CD8-positive, alpha-beta memory T cell (primary cell): ENCODE results near the gene GTF2A1. TPM values are rescaled to one million over a fixed set of nuclear protein-coding genes. Genes with fewer than 3 reads are reported as not detected.
A peak's percentile ranks its signal among the peaks of the same experiment; 100 is the strongest.

ENCODE experiments used
- CTCF ChIA-PET: fragments of 350-600 bp; sonication (Branson Sonifier 250); formaldehyde crosslinking; loops from one replicate; lab custom pipeline; 2021; ENCODE audit warnings: antibody characterized with exemption; lab: Charles Lee
- POLR2A ChIA-PET: fragments of 350-600 bp; sonication (Branson Sonifier 250); formaldehyde crosslinking; loops from one replicate; lab custom pipeline; 2021; ENCODE audit warnings: antibody characterized with exemption; lab: Charles Lee
- DNase-seq, 5 donors: peaks; one replicate each; pipeline versions ENCODE4 v3.0.0 to v3.0.0-alpha.2; 2020 to 2022; ENCODE audit warnings: mixed read lengths in 1 of 5
- H3K27ac ChIP-seq: one replicate; pipeline ENCODE4 v1.7.0; 2013; ENCODE audit warnings: low read depth, mild to moderate bottlenecking, low read length, moderate library complexity
- H3K27me3 ChIP-seq: 2 replicates; pipeline ENCODE4 v1.7.0; 2013; ENCODE audit warnings: low read length, mild to moderate bottlenecking; ENCODE audit not compliant: insufficient read depth, poor library complexity, severe bottlenecking
- H3K36me3 ChIP-seq: 2 replicates; pipeline ENCODE4 v1.7.0; 2013; ENCODE audit warnings: mild to moderate bottlenecking, low read length, moderate library complexity; ENCODE audit not compliant: insufficient read depth
- H3K4me1 ChIP-seq: 2 replicates; pipeline ENCODE4 v1.7.0; 2013; ENCODE audit warnings: mild to moderate bottlenecking, low read length, moderate library complexity; ENCODE audit not compliant: insufficient read depth
- H3K4me3 ChIP-seq: 2 replicates; pipeline ENCODE4 v1.7.0; 2013; ENCODE audit warnings: mild to moderate bottlenecking, low read length
- H3K9me3 ChIP-seq: 2 replicates; pipeline ENCODE4 v1.7.0; 2013; ENCODE audit warnings: mild to moderate bottlenecking, low read length
- H3K27ac Mint-ChIP-seq, 8 donors: one replicate each; pipeline ENCODE4 v1.8.0; 2020 to 2021; ENCODE audit warnings: mixed read lengths in 8 of 8, mild to moderate bottlenecking in 6 of 8, inconsistent platforms in 3 of 8, moderate library complexity in 3 of 8
- H3K27me3 Mint-ChIP-seq, 2 donors: one replicate each; pipeline ENCODE4 v1.8.0; 2020 to 2021; ENCODE audit warnings: mixed read lengths in 2 of 2, mild to moderate bottlenecking in 1 of 2, moderate library complexity in 1 of 2
- H3K36me3 Mint-ChIP-seq, 3 donors: one replicate each; pipeline ENCODE4 v1.8.0; 2020 to 2021; ENCODE audit warnings: mixed read lengths in 3 of 3, inconsistent platforms in 1 of 3, mild to moderate bottlenecking in 1 of 3
- H3K4me1 Mint-ChIP-seq, 3 donors: one replicate each; pipeline ENCODE4 v1.8.0; 2020 to 2021; ENCODE audit warnings: mixed read lengths in 3 of 3, inconsistent platforms in 1 of 3, mild to moderate bottlenecking in 1 of 3
- H3K4me3 Mint-ChIP-seq, 7 donors: one replicate each; pipeline ENCODE4 v1.8.0; 2020 to 2021; ENCODE audit warnings: mixed read lengths in 7 of 7, mild to moderate bottlenecking in 6 of 7, moderate library complexity in 4 of 7, inconsistent platforms in 2 of 7
- H3K9me3 Mint-ChIP-seq, 5 donors: one replicate each; pipeline ENCODE4 v1.8.0; 2020 to 2022; ENCODE audit warnings: mixed read lengths in 5 of 5, mild to moderate bottlenecking in 3 of 5, moderate library complexity in 2 of 5, inconsistent platforms in 1 of 5
- polyA plus RNA-seq: library from polyadenylated mRNA; unstranded; fragments of 300-500 nt; fragmentation: Illumina TruSeq; gene quantifications from one replicate; pipeline ENCODE4 v1.2.3, GENCODE V29; 2021
- total RNA-seq, 2 experiments: library from RNA; stranded (reverse); gene quantifications; one replicate each; pipeline ENCODE4 v1.2.3, GENCODE V29; 2021

GTF2A1 gene
- total and polyA plus RNA-seq, 3 experiments from 2014 or later = 8.2 to 49.4 (median 49.4) TPM

GRCh38 chr14:81165188-81165587, 55.6 kb downstream of the GTF2A1 start:
- POLR2A ChIA-PET = no interaction called here
- Mint-ChIP-seq H3K27me3 (no peaks in the 10 kb centered on the region), H3K4me1 (peaks cover 21 to 25% (median 22%) of the 10 kb centered on the region in 3 donors), H3K9me3 (no peaks in the 10 kb centered on the region), H3K27ac (peak overlapping the region in 1 of 8 donors; percentile 5), H3K4me3 (no peak overlapping the region), H3K36me3 (peaks cover 0 to 1% (median 0%) of the 10 kb centered on the region in 3 donors)
- no peaks in the 10 kb centered on the region for H3K9me3 ChIP-seq
- H3K36me3 ChIP-seq = no peaks in the 10 kb centered on the region
- H3K27ac ChIP-seq = no peak overlapping the region
- no peaks in the 10 kb centered on the region for H3K27me3 ChIP-seq
- DNase-seq = no peak
- H3K4me1 ChIP-seq = peaks cover 13% of the 10 kb centered on the region
- CTCF ChIA-PET = no interaction called here
- H3K4me3 ChIP-seq = no peak overlapping the region

GRCh38 chr14:81164167-81164774, 56.5 kb downstream of the GTF2A1 start:
- peak in 1 of 5 donors; percentile 46 for DNase-seq
- H3K27me3 Mint-ChIP-seq = no peaks in the 10 kb centered on the region
- Histone ChIP-seq H3K36me3 (no peaks in the 10 kb centered on the region), H3K9me3 (no peaks in the 10 kb centered on the region), H3K27me3 (no peaks in the 10 kb centered on the region), H3K27ac (no peak overlapping the region), H3K4me3 (no peak overlapping the region), H3K4me1 (peaks cover 5% of the 10 kb centered on the region)
- no peaks in the 10 kb centered on the region for H3K9me3 Mint-ChIP-seq
- no peak overlapping the region for H3K4me3 Mint-ChIP-seq
- H3K36me3 Mint-ChIP-seq = peaks cover 0 to 3% (median 0%) of the 10 kb centered on the region in 3 donors
- H3K4me1 Mint-ChIP-seq = peaks cover 12 to 15% (median 13%) of the 10 kb centered on the region in 3 donors
- ChIA-PET CTCF (no interaction called here), POLR2A (no interaction called here)
- H3K27ac Mint-ChIP-seq = no peak overlapping the region

GRCh38 chr14:81162941-81163340, 57.8 kb downstream of the GTF2A1 start:
- no peaks in the 10 kb centered on the region for H3K9me3 Mint-ChIP-seq
- no peak overlapping the region for H3K4me3 Mint-ChIP-seq
- ChIA-PET POLR2A (no interaction called here), CTCF (interaction anchor here (1.2 kb wide), 1 partner anchor 9 kb away, joined by 3 read pairs; no protein-coding TSS in a partner anchor)
- peaks cover 0 to 4% (median 0%) of the 10 kb centered on the region in 3 donors for H3K4me1 Mint-ChIP-seq
- Histone ChIP-seq H3K36me3 (no peaks in the 10 kb centered on the region), H3K27ac (no peak overlapping the region), H3K4me3 (no peak overlapping the region), H3K4me1 (no peaks in the 10 kb centered on the region), H3K9me3 (no peaks in the 10 kb centered on the region), H3K27me3 (no peaks in the 10 kb centered on the region)
- H3K27ac Mint-ChIP-seq = no peak overlapping the region
- peaks cover 0 to 3% (median 0%) of the 10 kb centered on the region in 3 donors for H3K36me3 Mint-ChIP-seq
- DNase-seq = no peak
- no peaks in the 10 kb centered on the region for H3K27me3 Mint-ChIP-seq

GRCh38 chr14:81161749-81162148, 59.0 kb downstream of the GTF2A1 start:
- H3K36me3 Mint-ChIP-seq = peaks cover 0 to 3% (median 0%) of the 10 kb centered on the region in 3 donors
- ChIA-PET CTCF (interaction anchor here (0.9 to 1.1 kb wide), 2 partner anchors 8 to 9 kb away, joined by 4 read pairs; no protein-coding TSS in a partner anchor), POLR2A (interaction anchor here (0.6 kb wide), 1 partner anchor 71 kb away, joined by 3 read pairs; no protein-coding TSS in a partner anchor)
- H3K4me3 Mint-ChIP-seq = no peak overlapping the region
- Histone ChIP-seq H3K4me3 (no peak overlapping the region), H3K4me1 (no peaks in the 10 kb centered on the region), H3K9me3 (no peaks in the 10 kb centered on the region), H3K27me3 (no peaks in the 10 kb centered on the region), H3K36me3 (no peaks in the 10 kb centered on the region), H3K27ac (no peak overlapping the region)
- H3K4me1 Mint-ChIP-seq = peaks cover 0 to 4% (median 0%) of the 10 kb centered on the region in 3 donors
- H3K27ac Mint-ChIP-seq = peak overlapping the region in 1 of 8 donors; percentile 64
- H3K27me3 Mint-ChIP-seq = no peaks in the 10 kb centered on the region
- DNase-seq = no peak
- no peaks in the 10 kb centered on the region for H3K9me3 Mint-ChIP-seq

GRCh38 chr14:81161088-81161487, 59.7 kb downstream of the GTF2A1 start:
- ChIA-PET CTCF (interaction anchor here (0.9 to 1.1 kb wide), 2 partner anchors 9 to 10 kb away, joined by 4 read pairs; no protein-coding TSS in a partner anchor), POLR2A (interaction anchor here (0.6 kb wide), 1 partner anchor 72 kb away, joined by 3 read pairs; no protein-coding TSS in a partner anchor)
- no peak overlapping the region for H3K27ac ChIP-seq
- H3K27me3 Mint-ChIP-seq = no peaks in the 10 kb centered on the region
- H3K4me3 Mint-ChIP-seq = no peak overlapping the region
- H3K27me3 ChIP-seq = no peaks in the 10 kb centered on the region
- H3K36me3 ChIP-seq = no peaks in the 10 kb centered on the region
- no peak overlapping the region for H3K27ac Mint-ChIP-seq
- H3K4me3 ChIP-seq = no peak overlapping the region
- no peaks in the 10 kb centered on the region for H3K4me1 ChIP-seq
- H3K36me3 Mint-ChIP-seq = peaks cover 0 to 3% (median 0%) of the 10 kb centered on the region in 3 donors
- H3K9me3 ChIP-seq = no peaks in the 10 kb centered on the region
- peaks cover 0 to 4% (median 0%) of the 10 kb centered on the region in 3 donors for H3K4me1 Mint-ChIP-seq
- H3K9me3 Mint-ChIP-seq = no peaks in the 10 kb centered on the region
- no peak for DNase-seq

- CTCF ChIA-PET = interaction anchor here (1.2 kb wide), 1 partner anchor 13 kb away, joined by 3 read pairs; no protein-coding TSS in a partner anchor
- Mint-ChIP-seq H3K4me1 (no peaks in the 10 kb centered on the region), H3K4me3 (no peak overlapping the region)
Observed at GRCh38 chr14:81157431-81157830, 63.3 kb downstream of the GTF2A1 start.

GRCh38 chr14:81153187-81153586, 67.6 kb downstream of the GTF2A1 start:
- no peak overlapping the region for H3K4me3 Mint-ChIP-seq
- no peak for DNase-seq
- H3K27me3 Mint-ChIP-seq = no peaks in the 10 kb centered on the region
- no peaks in the 10 kb centered on the region for H3K4me1 Mint-ChIP-seq
- CTCF ChIA-PET = no interaction called here
- POLR2A ChIA-PET = no interaction called here
- H3K27ac Mint-ChIP-seq = no peak overlapping the region
- no peaks in the 10 kb centered on the region for H3K36me3 ChIP-seq
- no peak overlapping the region for H3K27ac ChIP-seq
- no peaks in the 10 kb centered on the region for H3K4me1 ChIP-seq
- no peaks in the 10 kb centered on the region for H3K27me3 ChIP-seq
- no peak overlapping the region for H3K4me3 ChIP-seq
- H3K9me3 ChIP-seq = no peaks in the 10 kb centered on the region
- H3K9me3 Mint-ChIP-seq = peaks cover 0 to 4% (median 0%) of the 10 kb centered on the region in 5 donors
- H3K36me3 Mint-ChIP-seq = no peaks in the 10 kb centered on the region

More at GRCh38 chr14:81157431-81157830, 63.3 kb downstream of the GTF2A1 start:
- no peaks in the 10 kb centered on the region for H3K27me3 Mint-ChIP-seq
- peaks cover 0 to 3% (median 0%) of the 10 kb centered on the region in 3 donors for H3K36me3 Mint-ChIP-seq
- H3K4me3 ChIP-seq = no peak overlapping the region
- no peaks in the 10 kb centered on the region for H3K9me3 Mint-ChIP-seq
- no peaks in the 10 kb centered on the region for H3K36me3 ChIP-seq
- H3K27me3 ChIP-seq = no peaks in the 10 kb centered on the region
- H3K27ac ChIP-seq = no peak overlapping the region
- H3K4me1 ChIP-seq = no peaks in the 10 kb centered on the region
- no peaks in the 10 kb centered on the region for H3K9me3 ChIP-seq
- no peak overlapping the region for H3K27ac Mint-ChIP-seq
- POLR2A ChIA-PET = no interaction called here
- no peak for DNase-seq

- no peak overlapping the region for H3K27ac Mint-ChIP-seq
- POLR2A ChIA-PET = no interaction called here
- no peaks in the 10 kb centered on the region for H3K27me3 ChIP-seq
- H3K27ac ChIP-seq = no peak overlapping the region
- H3K27me3 Mint-ChIP-seq = no peaks in the 10 kb centered on the region
- H3K9me3 ChIP-seq = no peaks in the 10 kb centered on the region
- H3K4me1 Mint-ChIP-seq = peaks cover 8 to 13% (median 12%) of the 10 kb centered on the region in 3 donors
- no peak for DNase-seq
- H3K36me3 Mint-ChIP-seq = peaks cover 0 to 3% (median 0%) of the 10 kb centered on the region in 3 donors
- no peak overlapping the region for H3K4me3 Mint-ChIP-seq
- no peaks in the 10 kb centered on the region for H3K36me3 ChIP-seq
- no peak overlapping the region for H3K4me3 ChIP-seq
- H3K4me1 ChIP-seq = peaks cover 6% of the 10 kb centered on the region
- CTCF ChIA-PET = no interaction called here
- peaks cover 0 to 4% (median 0%) of the 10 kb centered on the region in 5 donors for H3K9me3 Mint-ChIP-seq
Observed at GRCh38 chr14:81148635-81149034, 72.1 kb downstream of the GTF2A1 start.
